Naive thymus-derived CD8-positive, alpha-beta T cell (primary cell): ENCODE results near the gene COL23A1. TPM values are rescaled to one million over a fixed set of nuclear protein-coding genes. Genes with fewer than 3 reads are reported as not detected.

Experiments used
- ATAC-seq, 2 donors: fragments of 150-1000 bp; cut with Tn5 transposase in 1 of 2; sonication (Bioruptor Pico), chemical (Tn5 transposase) in 1 of 2; 1 replicate in 1 of 2; 2 replicates in 1 of 2; pipeline ENCODE4 v1.10.0; 2021; ENCODE audit warnings: mild to moderate bottlenecking in 2 of 2, moderate library complexity in 2 of 2
- POLR2A ChIA-PET: fragments of 350-600 bp; sonication (Branson Sonifier 250); formaldehyde crosslinking; loops from one replicate; lab custom pipeline; 2021; ENCODE audit warnings: antibody characterized with exemption; lab: Charles Lee
- DNase-seq, 10 donors: peaks; one replicate each; pipeline versions ENCODE4 v3.0.0 to v3.0.0-alpha.2; 2020 to 2022
- H3K27ac Mint-ChIP-seq, 10 donors: one replicate each; pipeline ENCODE4 v1.8.0; 2020 to 2022; ENCODE audit warnings: mild to moderate bottlenecking in 10 of 10, mixed read lengths in 10 of 10, moderate library complexity in 4 of 10, inconsistent platforms in 1 of 10
- H3K27me3 Mint-ChIP-seq, 5 donors: one replicate each; pipeline ENCODE4 v1.8.0; 2021 to 2022; ENCODE audit warnings: mixed read lengths in 5 of 5
- H3K36me3 Mint-ChIP-seq, 3 donors: one replicate each; pipeline ENCODE4 v1.8.0; 2020 to 2022; ENCODE audit warnings: mixed read lengths in 3 of 3, mild to moderate bottlenecking in 2 of 3, inconsistent platforms in 1 of 3
- H3K4me1 Mint-ChIP-seq, 4 donors: one replicate each; pipeline ENCODE4 v1.8.0; 2021 to 2022; ENCODE audit warnings: mixed read lengths in 4 of 4
- H3K4me3 Mint-ChIP-seq, 10 donors: one replicate each; pipeline ENCODE4 v1.8.0; 2020 to 2022; ENCODE audit warnings: mild to moderate bottlenecking in 10 of 10, mixed read lengths in 10 of 10, moderate library complexity in 6 of 10, inconsistent platforms in 1 of 10
- H3K9me3 Mint-ChIP-seq, 9 donors: one replicate each; pipeline ENCODE4 v1.8.0; 2020 to 2022; ENCODE audit warnings: mixed read lengths in 9 of 9, mild to moderate bottlenecking in 3 of 9, inconsistent platforms in 1 of 9, moderate library complexity in 1 of 9
- polyA plus RNA-seq, 3 donors: library from polyadenylated mRNA; unstranded; fragments of 300-500 nt; fragmentation: Illumina TruSeq; gene quantifications; one replicate each; pipeline ENCODE4 v1.2.3, GENCODE V29; 2021
- total RNA-seq, 8 experiments: library from RNA in 2 of 8; stranded (reverse) in 2 of 8; gene quantifications; one replicate each; pipeline ENCODE4 v1.2.3 and lab custom pipeline; 2021 to 2026

Gene COL23A1
- total and polyA plus RNA-seq, 5 experiments from 2014 or later = 0.10 to 0.51 (median 0.16) TPM; not detected in 2

GRCh38 chr5:178472138-178472537 is 118.1 kb downstream of the COL23A1 start:
- Mint-ChIP-seq H3K36me3 (no peaks in the 10 kb centered on the region), H3K27me3 (peaks cover 0 to 8% (median 3%) of the 10 kb centered on the region in 5 donors), H3K9me3 (peaks cover 0 to 3% (median 0%) of the 10 kb centered on the region in 9 donors), H3K4me1 (peaks cover 2 to 9% (median 6%) of the 10 kb centered on the region in 4 donors), H3K4me3 (no peak overlapping the region), H3K27ac (peak overlapping the region in 2 of 10 donors; percentile 21 to 78)
- DNase-seq (no peak), ATAC-seq (no peak)
- POLR2A ChIA-PET = no interaction called here

GRCh38 chr5:178471711-178472110 is 118.5 kb downstream of the COL23A1 start:
- no peak overlapping the region for H3K4me3 Mint-ChIP-seq
- peaks cover 0 to 8% (median 3%) of the 10 kb centered on the region in 5 donors for H3K27me3 Mint-ChIP-seq
- H3K4me1 Mint-ChIP-seq = peaks cover 2 to 9% (median 6%) of the 10 kb centered on the region in 4 donors
- ATAC-seq = no peak
- peak overlapping the region in 2 of 10 donors; percentile 21 to 78 for H3K27ac Mint-ChIP-seq
- POLR2A ChIA-PET = no interaction called here
- DNase-seq = no peak
- H3K9me3 Mint-ChIP-seq = peaks cover 0 to 3% (median 0%) of the 10 kb centered on the region in 9 donors
- no peaks in the 10 kb centered on the region for H3K36me3 Mint-ChIP-seq

GRCh38 chr5:178470760-178471025 is 119.5 kb downstream of the COL23A1 start:
- no peak for DNase-seq
- no peaks in the 10 kb centered on the region for H3K36me3 Mint-ChIP-seq
- peaks cover 0 to 8% (median 3%) of the 10 kb centered on the region in 5 donors for H3K27me3 Mint-ChIP-seq
- H3K4me3 Mint-ChIP-seq = no peak overlapping the region
- peaks cover 0 to 2% (median 0%) of the 10 kb centered on the region in 9 donors for H3K9me3 Mint-ChIP-seq
- peaks cover 2 to 9% (median 6%) of the 10 kb centered on the region in 4 donors for H3K4me1 Mint-ChIP-seq
- no peak for ATAC-seq
- POLR2A ChIA-PET = no interaction called here
- H3K27ac Mint-ChIP-seq = no peak overlapping the region

GRCh38 chr5:178469975-178470759 is 120.0 kb downstream of the COL23A1 start:
- POLR2A ChIA-PET = no interaction called here
- Mint-ChIP-seq H3K9me3 (no peaks in the 10 kb centered on the region), H3K4me1 (peaks cover 2 to 9% (median 6%) of the 10 kb centered on the region in 4 donors)

GRCh38 chr5:178469011-178469974 is 120.9 kb downstream of the COL23A1 start:
- Mint-ChIP-seq H3K9me3 (no peaks in the 10 kb centered on the region), H3K27me3 (peaks cover 0 to 8% (median 3%) of the 10 kb centered on the region in 5 donors), H3K36me3 (no peaks in the 10 kb centered on the region), H3K4me1 (peaks cover 2 to 8% (median 6%) of the 10 kb centered on the region in 4 donors), H3K27ac (peak overlapping the region in 2 of 10 donors; percentile 30 to 57), H3K4me3 (no peak overlapping the region)
- POLR2A ChIA-PET = no interaction called here
- DNase-seq (no peak), ATAC-seq (no peak)

More at GRCh38 chr5:178469975-178470759, 120.0 kb downstream of the COL23A1 start:
- H3K36me3 Mint-ChIP-seq = no peaks in the 10 kb centered on the region
- H3K27me3 Mint-ChIP-seq = peaks cover 0 to 8% (median 3%) of the 10 kb centered on the region in 5 donors
- ATAC-seq = no peak
- no peak overlapping the region for H3K4me3 Mint-ChIP-seq
- DNase-seq = no peak
- peak overlapping the region in 1 of 10 donors; percentile 67 for H3K27ac Mint-ChIP-seq

GRCh38 chr5:178468196-178468685 is 122.0 kb downstream of the COL23A1 start:
- ATAC-seq (no peak), DNase-seq (no peak)
- Mint-ChIP-seq H3K9me3 (no peaks in the 10 kb centered on the region), H3K27ac (no peak overlapping the region), H3K4me3 (no peak overlapping the region), H3K4me1 (peaks cover 0 to 6% (median 0%) of the 10 kb centered on the region in 4 donors), H3K27me3 (peaks cover 0 to 8% (median 3%) of the 10 kb centered on the region in 5 donors), H3K36me3 (no peaks in the 10 kb centered on the region)
- POLR2A ChIA-PET = no interaction called here

- no peak for DNase-seq
- Mint-ChIP-seq H3K4me1 (peaks cover 0 to 6% (median 0%) of the 10 kb centered on the region in 4 donors), H3K27ac (no peak overlapping the region), H3K27me3 (peaks cover 0 to 8% (median 3%) of the 10 kb centered on the region in 5 donors), H3K36me3 (no peaks in the 10 kb centered on the region), H3K4me3 (no peak overlapping the region), H3K9me3 (no peaks in the 10 kb centered on the region)
- ATAC-seq = no peak
- POLR2A ChIA-PET = no interaction called here
Measured at GRCh38 chr5:178467568-178468195, 122.5 kb downstream of the COL23A1 start.

GRCh38 chr5:178467205-178467567 is 123.0 kb downstream of the COL23A1 start:
- H3K36me3 Mint-ChIP-seq = no peaks in the 10 kb centered on the region
- peaks cover 0 to 8% (median 3%) of the 10 kb centered on the region in 5 donors for H3K27me3 Mint-ChIP-seq
- no peaks in the 10 kb centered on the region for H3K9me3 Mint-ChIP-seq
- no peak overlapping the region for H3K27ac Mint-ChIP-seq
- H3K4me1 Mint-ChIP-seq = peaks cover 0 to 6% (median 0%) of the 10 kb centered on the region in 4 donors
- DNase-seq (no peak), ATAC-seq (no peak)
- POLR2A ChIA-PET = no interaction called here
- no peak overlapping the region for H3K4me3 Mint-ChIP-seq

GRCh38 chr5:178466342-178466741 is 123.9 kb downstream of the COL23A1 start:
- Mint-ChIP-seq H3K4me1 (peaks cover 0 to 6% (median 0%) of the 10 kb centered on the region in 4 donors), H3K27me3 (peaks cover 0 to 8% (median 3%) of the 10 kb centered on the region in 5 donors), H3K9me3 (no peaks in the 10 kb centered on the region), H3K36me3 (no peaks in the 10 kb centered on the region), H3K4me3 (no peak overlapping the region), H3K27ac (no peak overlapping the region)
- DNase-seq = no peak
- POLR2A ChIA-PET = no interaction called here
- ATAC-seq = no peak

GRCh38 chr5:178465861-178466288 is 124.3 kb downstream of the COL23A1 start:
- H3K4me1 Mint-ChIP-seq = peaks cover 0 to 6% (median 0%) of the 10 kb centered on the region in 4 donors
- no peak for DNase-seq

GRCh38 chr5:178465228-178465860 is 124.8 kb downstream of the COL23A1 start:
- no peaks in the 10 kb centered on the region for H3K36me3 Mint-ChIP-seq
- POLR2A ChIA-PET = no interaction called here
- no peak for ATAC-seq
- no peak overlapping the region for H3K4me3 Mint-ChIP-seq
- no peaks in the 10 kb centered on the region for H3K9me3 Mint-ChIP-seq
- peaks cover 0 to 6% (median 0%) of the 10 kb centered on the region in 4 donors for H3K4me1 Mint-ChIP-seq
- H3K27me3 Mint-ChIP-seq = peaks cover 0 to 8% (median 3%) of the 10 kb centered on the region in 5 donors
- no peak overlapping the region for H3K27ac Mint-ChIP-seq
- no peak for DNase-seq

More at GRCh38 chr5:178465861-178466288, 124.3 kb downstream of the COL23A1 start:
- Mint-ChIP-seq H3K36me3 (no peaks in the 10 kb centered on the region), H3K27me3 (peaks cover 0 to 8% (median 3%) of the 10 kb centered on the region in 5 donors), H3K27ac (no peak overlapping the region), H3K4me3 (no peak overlapping the region), H3K9me3 (no peaks in the 10 kb centered on the region)
- POLR2A ChIA-PET = no interaction called here
- ATAC-seq = no peak
